GM19463 (cell line): Measurements from ENCODE around the gene NEK7.

Experiments
- ATAC-seq: cut with Tn5 transposase; IDR thresholded peaks from one replicate; pipeline ENCODE4 v1.9.1; 2021; ENCODE audit warnings: mild to moderate bottlenecking, moderate library complexity; ENCODE audit not compliant: unreplicated experiment

NEK7 gene

GRCh38 chr1:198335663-198336062 lies 178.9 kb downstream of the NEK7 start:
- ATAC-seq, result no peak

- ATAC-seq, result no peak
Measured at GRCh38 chr1:198337886-198338285, 181.1 kb downstream of the NEK7 start.

GRCh38 chr1:198340139-198340538 lies 183.3 kb downstream of the NEK7 start:
- no peak for ATAC-seq

GRCh38 chr1:198346178-198346577 lies 189.4 kb downstream of the NEK7 start:
- ATAC-seq, result no peak

- no peak for ATAC-seq
Measured at GRCh38 chr1:198350456-198350855, 193.7 kb downstream of the NEK7 start.

GRCh38 chr1:198352975-198353695 lies 196.3 kb downstream of the NEK7 start:
- peak; percentile 81 for ATAC-seq

GRCh38 chr1:198357937-198358336 lies 201.1 kb downstream of the NEK7 start:
- no peak for ATAC-seq

GRCh38 chr1:198359024-198359653 lies 202.3 kb downstream of the NEK7 start:
- ATAC-seq, result no peak

GRCh38 chr1:198360208-198360729 lies 203.5 kb downstream of the NEK7 start:
- ATAC-seq, result no peak

GRCh38 chr1:198361237-198361767 lies 204.5 kb downstream of the NEK7 start:
- ATAC-seq, result no peak

- peak; percentile 63 for ATAC-seq
Measured at GRCh38 chr1:198363625-198364151, 206.9 kb downstream of the NEK7 start.

- ATAC-seq, result no peak
Measured at GRCh38 chr1:198364471-198364870, 207.7 kb downstream of the NEK7 start.

GRCh38 chr1:198367296-198367695 lies 210.5 kb downstream of the NEK7 start:
- no peak for ATAC-seq

GRCh38 chr1:198370996-198371395 lies 214.2 kb downstream of the NEK7 start:
- no peak for ATAC-seq
